ENCODE measurements around the gene PCP4. TPM values are rescaled to one million over a fixed set of nuclear protein-coding genes. Genes with fewer than 3 reads are reported as not detected.

Gene PCP4
- total RNA-seq, 1 donor from 2014 or later, result not detected

DNA sequence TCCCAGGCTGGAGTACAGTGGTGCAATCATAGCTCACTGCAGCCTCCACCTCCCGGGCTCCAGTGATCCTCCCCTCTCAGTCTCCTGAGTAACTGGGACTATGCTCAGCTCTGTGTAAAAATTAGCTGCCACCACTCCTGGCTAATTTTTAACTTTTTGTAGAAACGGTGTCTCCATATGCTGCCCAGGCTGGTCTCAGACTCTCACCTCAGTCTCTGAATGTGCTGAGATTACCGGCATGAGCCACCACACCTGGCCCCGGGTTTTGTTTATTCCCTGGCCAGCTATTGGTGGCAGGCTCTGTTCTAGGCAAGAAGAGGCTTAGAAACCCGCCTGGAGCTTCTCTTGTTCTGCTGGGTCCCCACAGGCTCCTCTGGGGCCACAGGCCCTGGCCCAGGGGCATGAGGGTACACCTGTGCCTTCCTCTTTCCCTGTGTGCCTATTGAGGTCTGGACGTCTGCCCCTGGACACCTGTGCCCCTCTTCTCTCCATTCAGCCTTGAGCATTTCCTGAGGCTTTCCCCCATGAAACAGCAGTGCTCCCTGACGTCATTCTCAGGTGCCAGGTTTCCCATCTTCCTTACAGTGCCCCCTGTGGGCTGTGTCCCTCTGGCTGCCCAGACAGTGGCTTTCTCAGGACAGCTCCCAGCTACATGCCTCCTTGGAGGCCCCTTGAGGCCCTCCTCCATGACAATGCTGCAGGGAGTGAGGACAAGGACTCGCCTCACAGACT, 57.5 kb downstream of the PCP4 start:
- H3K9me3 ChIP-seq (ENCODE audit: low read depth), result no peaks in the 10 kb centered on the region
- DNase-seq (ENCODE audit: low spot score), result no peak
- H4K20me1 ChIP-seq (ENCODE audit: low read depth), result no peaks in the 10 kb centered on the region
- Mint-ChIP-seq H3K4me3 (no peak overlapping the region), H3K9me3 (no peaks in the 10 kb centered on the region), H3K27me3 (ENCODE audit: insufficient read depth, low read depth) (peaks cover 15% of the 10 kb centered on the region), H3K36me3 (no peaks in the 10 kb centered on the region), H3K4me1 (peaks cover 13% of the 10 kb centered on the region), H3K27ac (no peak overlapping the region)
- H3K4me1 ChIP-seq, result no peaks in the 10 kb centered on the region
- H3K4me2 ChIP-seq, result no peak overlapping the region
- no peaks in the 10 kb centered on the region for H3K36me3 ChIP-seq
- no peaks in the 10 kb centered on the region for H3F3A ChIP-seq (ENCODE audit: low read depth)
- no peak overlapping the region for H3K9ac ChIP-seq
- H3K27ac ChIP-seq, result no peak overlapping the region
- H3K4me3 ChIP-seq, result no peak overlapping the region
- H2AFZ ChIP-seq (replicated peaks), result no peak overlapping the region
- TF ChIP-seq EZH2phosphoT487 (IDR thresholded peaks at IDR 0.05) (no peak), EZH2 (IDR thresholded peaks at IDR 0.05) (no peak)
- TF ChIP-seq, protein P1, sequence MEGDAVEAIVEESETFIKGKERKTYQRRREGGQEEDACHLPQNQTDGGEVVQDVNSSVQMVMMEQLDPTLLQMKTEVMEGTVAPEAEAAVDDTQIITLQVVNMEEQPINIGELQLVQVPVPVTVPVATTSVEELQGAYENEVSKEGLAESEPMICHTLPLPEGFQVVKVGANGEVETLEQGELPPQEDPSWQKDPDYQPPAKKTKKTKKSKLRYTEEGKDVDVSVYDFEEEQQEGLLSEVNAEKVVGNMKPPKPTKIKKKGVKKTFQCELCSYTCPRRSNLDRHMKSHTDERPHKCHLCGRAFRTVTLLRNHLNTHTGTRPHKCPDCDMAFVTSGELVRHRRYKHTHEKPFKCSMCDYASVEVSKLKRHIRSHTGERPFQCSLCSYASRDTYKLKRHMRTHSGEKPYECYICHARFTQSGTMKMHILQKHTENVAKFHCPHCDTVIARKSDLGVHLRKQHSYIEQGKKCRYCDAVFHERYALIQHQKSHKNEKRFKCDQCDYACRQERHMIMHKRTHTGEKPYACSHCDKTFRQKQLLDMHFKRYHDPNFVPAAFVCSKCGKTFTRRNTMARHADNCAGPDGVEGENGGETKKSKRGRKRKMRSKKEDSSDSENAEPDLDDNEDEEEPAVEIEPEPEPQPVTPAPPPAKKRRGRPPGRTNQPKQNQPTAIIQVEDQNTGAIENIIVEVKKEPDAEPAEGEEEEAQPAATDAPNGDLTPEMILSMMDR (IDR thresholded peaks at IDR 0.05), result peak; percentile 4
- H3K79me2 ChIP-seq (ENCODE audit: low read depth), result no peaks in the 10 kb centered on the region
- no peaks in the 10 kb centered on the region for H3K27me3 ChIP-seq

- Mint-ChIP-seq H3K4me3 (no peak overlapping the region), H3K27ac (no peak overlapping the region), H3K27me3 (ENCODE audit: insufficient read depth, low read depth) (peaks cover 15% of the 10 kb centered on the region), H3K9me3 (no peaks in the 10 kb centered on the region), H3K4me1 (peaks cover 13% of the 10 kb centered on the region), H3K36me3 (no peaks in the 10 kb centered on the region)
- no peak overlapping the region for H3K9ac ChIP-seq
- H3K9me3 ChIP-seq (ENCODE audit: low read depth), result no peaks in the 10 kb centered on the region
- no peaks in the 10 kb centered on the region for H3K36me3 ChIP-seq
- H3K27me3 ChIP-seq, result no peaks in the 10 kb centered on the region
- TF ChIP-seq, protein P1 (IDR thresholded peaks at IDR 0.05), result no peak
- TF ChIP-seq EZH2phosphoT487 (IDR thresholded peaks at IDR 0.05) (no peak), EZH2 (IDR thresholded peaks at IDR 0.05) (no peak)
- no peaks in the 10 kb centered on the region for H3K79me2 ChIP-seq (ENCODE audit: low read depth)
- no peaks in the 10 kb centered on the region for H3K4me1 ChIP-seq
- H3K27ac ChIP-seq, result no peak overlapping the region
- H4K20me1 ChIP-seq (ENCODE audit: low read depth), result no peaks in the 10 kb centered on the region
- no peak overlapping the region for H2AFZ ChIP-seq (replicated peaks)
- no peak overlapping the region for H3K4me2 ChIP-seq
- H3F3A ChIP-seq (ENCODE audit: low read depth), result no peaks in the 10 kb centered on the region
- no peak overlapping the region for H3K4me3 ChIP-seq
- DNase-seq (ENCODE audit: low spot score), result no peak
Measured at GRCh38 chr21:39927304-39927886, 60.2 kb downstream of the PCP4 start.

- Histone ChIP-seq H3K9ac (no peak overlapping the region), H3K4me3 (no peak overlapping the region), H4K20me1 (ENCODE audit: low read depth) (no peaks in the 10 kb centered on the region), H3K27ac (no peak overlapping the region), H3K27me3 (no peaks in the 10 kb centered on the region), H2AFZ (replicated peaks) (no peak overlapping the region), H3K79me2 (ENCODE audit: low read depth) (no peaks in the 10 kb centered on the region), H3K4me1 (no peaks in the 10 kb centered on the region), H3K4me2 (no peak overlapping the region), H3F3A (ENCODE audit: low read depth) (no peaks in the 10 kb centered on the region), H3K36me3 (no peaks in the 10 kb centered on the region), H3K9me3 (ENCODE audit: low read depth) (no peaks in the 10 kb centered on the region)
- no peak for DNase-seq (ENCODE audit: low spot score)
- peaks cover 11% of the 10 kb centered on the region for H3K27me3 Mint-ChIP-seq (ENCODE audit: insufficient read depth, low read depth)
- H3K4me3 Mint-ChIP-seq, result no peak overlapping the region
- TF ChIP-seq EZH2 (IDR thresholded peaks at IDR 0.05), result no peak
- TF ChIP-seq, protein P1 (IDR thresholded peaks at IDR 0.05), result no peak
- TF ChIP-seq EZH2phosphoT487 (IDR thresholded peaks at IDR 0.05), result no peak
- H3K36me3 Mint-ChIP-seq, result no peaks in the 10 kb centered on the region
- no peak overlapping the region for H3K27ac Mint-ChIP-seq
- H3K9me3 Mint-ChIP-seq, result peaks cover under 1% of the 10 kb centered on the region
- no peaks in the 10 kb centered on the region for H3K4me1 Mint-ChIP-seq
Measured at GRCh38 chr21:39932335-39932734, 65.1 kb downstream of the PCP4 start.
